Lung (tissue), 12 donors: ENCODE measurements around the gene RALGAPA2. TPM values are rescaled to one million over a fixed set of nuclear protein-coding genes. Genes with fewer than 3 reads are reported as not detected.

Source experiments
- ATAC-seq: fragments of 200-7000 bp; cut with Tn5 transposase; one replicate; pipeline ENCODE4 v1.9.1; 2020; ENCODE audit warnings: moderate number of reproducible peaks; ENCODE audit not compliant: insufficient read depth, low FRiP score
- DNase-seq, 3 donors: peaks; one replicate each; pipeline ENCODE4 v3.0.0-alpha.2; 2013 to 2017
- H3K27ac ChIP-seq, 2 donors: one replicate each; pipeline ENCODE4 v1.5.1; 2013; ENCODE audit warnings: mild to moderate bottlenecking in 2 of 2, moderate library complexity in 2 of 2, control low read depth in 1 of 2, inconsistent platforms in 1 of 2, low read depth in 1 of 2, low read length in 1 of 2
- H3K27me3 ChIP-seq, 3 donors: one replicate each; pipeline ENCODE4 v1.5.1; 2013; ENCODE audit warnings: low read length in 2 of 3; ENCODE audit not compliant: control insufficient read depth in 3 of 3, insufficient read depth in 3 of 3
- H3K36me3 ChIP-seq, 4 donors: one replicate each; pipeline ENCODE4 v1.5.1; 2013; ENCODE audit warnings: low read length in 4 of 4, mild to moderate bottlenecking in 1 of 4, moderate library complexity in 1 of 4; ENCODE audit not compliant: control insufficient read depth in 4 of 4, insufficient read depth in 4 of 4
- H3K4me1 ChIP-seq, 5 donors: one replicate each; pipeline ENCODE4 v1.5.1; 2013; ENCODE audit warnings: low read length in 5 of 5, mild to moderate bottlenecking in 2 of 5, moderate library complexity in 1 of 5; ENCODE audit not compliant: control insufficient read depth in 5 of 5, insufficient read depth in 5 of 5
- H3K4me3 ChIP-seq: one replicate; pipeline ENCODE4 v1.5.1; 2013; ENCODE audit warnings: mild to moderate bottlenecking, control low read depth, moderate library complexity
- H3K9ac ChIP-seq, 2 donors: one replicate each; pipeline ENCODE4 v1.5.1; 2013; ENCODE audit warnings: low read length in 2 of 2, control low read depth in 1 of 2; ENCODE audit not compliant: insufficient read depth in 1 of 2
- H3K9me3 ChIP-seq, 4 donors: one replicate each; pipeline ENCODE4 v1.5.1; 2013; ENCODE audit warnings: low read length in 3 of 4, mild to moderate bottlenecking in 1 of 4, moderate library complexity in 1 of 4; ENCODE audit not compliant: control insufficient read depth in 4 of 4, insufficient read depth in 3 of 4
- CTCF ChIP-seq: IDR thresholded peaks from 2 replicates; pipeline ENCODE4 v1.5.1; 2012; ENCODE audit warnings: mild to moderate bottlenecking; ENCODE audit errors: control extremely low read depth, extremely low read depth
- WGBS, 2 donors: extraction: QIAGEN DNeasy Blood & Tissue Kit; methylation state at CpG; one replicate each; pipeline ENCODE4 v1.1.7; 2013; 5-methylcytosine and 5-hydroxymethylcytosine counted together
- polyA plus RNA-seq, 2 donors: library from polyadenylated mRNA; stranded (reverse); fragments of 200-250 nt; gene quantifications; one replicate each; pipeline ENCODE4 v1.2.1, GENCODE V29; 2013
- total RNA-seq, 2 donors: library from RNA; depleted of rRNA in 1 of 2; stranded (reverse); fragments of >200 nt in 1 of 2; gene quantifications; one replicate each; pipeline ENCODE4 v1.2.1, GENCODE V29; 2014 to 2021
- donor health status: control.
- donor health status: control.
- donor health status: Bipolar disorder and iron deficiency.
- donor health status: healthy.
- donor health status: DM: yes; HTN: yes; CAD: no.

The RALGAPA2 gene
- total and polyA plus RNA-seq, 4 donors, result 12.1 to 83.4 (median 55.6) TPM

DNA sequence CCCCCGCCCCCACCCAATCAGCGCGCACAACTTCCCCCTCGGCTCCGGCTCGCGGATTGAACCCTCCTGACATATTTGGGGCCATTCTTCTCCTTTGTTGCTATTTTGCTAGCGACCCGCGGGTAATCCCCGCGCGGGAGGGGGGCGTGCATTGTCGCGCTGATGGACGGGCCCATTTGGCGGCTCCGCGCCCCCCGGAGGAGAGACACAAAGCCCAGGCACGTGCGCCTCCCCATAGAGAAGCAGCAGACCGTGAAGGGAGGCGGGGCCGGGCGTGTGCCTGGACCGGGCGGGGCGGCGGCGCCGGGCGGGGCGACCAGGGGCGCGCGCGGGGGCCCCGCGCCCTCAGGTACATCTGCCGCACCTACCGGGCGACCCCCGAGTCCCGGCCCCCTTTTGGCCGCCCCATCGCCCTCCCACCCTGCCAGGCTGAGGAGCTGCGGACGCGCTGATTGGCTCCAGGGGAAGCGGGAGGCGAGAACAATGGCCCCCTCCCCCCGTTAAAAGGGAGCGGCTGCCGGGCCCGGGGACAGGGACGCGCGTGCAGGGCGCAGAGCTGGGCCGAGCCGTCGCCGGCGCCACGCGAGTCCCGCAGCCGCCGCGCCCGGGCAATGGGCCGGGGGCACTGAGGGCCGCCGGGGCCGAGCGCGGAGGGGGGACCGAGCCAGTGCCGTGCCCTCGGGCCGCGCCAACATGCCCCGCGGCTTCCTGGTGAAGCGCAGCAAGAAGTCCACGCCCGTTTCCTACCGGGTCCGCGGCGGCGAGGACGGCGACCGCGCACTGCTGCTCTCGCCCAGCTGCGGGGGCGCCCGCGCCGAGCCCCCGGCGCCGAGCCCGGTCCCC, 344.6 kb downstream of the RALGAPA2 start, which contains the start of gene INSM1:
Gene INSM1, plus strand, starts transcription at position 530 of the 843 bp plus-strand sequence. Its CDS starts 164 bp downstream, at position 694.
- Histone ChIP-seq H3K4me3 (peak within 1 kb of the TSS; percentile 20), H3K27me3 (peaks cover 53 to 80% (median 67%) of the 10 kb centered on the region in 3 donors), H3K9me3 (peaks cover 0 to 8% (median 0%) of the 10 kb centered on the region in 4 donors), H3K9ac (no peak within 1 kb of the TSS), H3K27ac (no peak within 1 kb of the TSS), H3K36me3 (no peaks in the 10 kb centered on the region), H3K4me1 (peaks cover 0 to 28% (median 3%) of the 10 kb centered on the region in 5 donors)
- DNase-seq (peak in 1 of 3 donors; percentile 2), ATAC-seq (no peak)
- WGBS, 2 donors, result 0 to 2% methylated on average over 45 to 108 of the region's 108 CpGs
- no peak for TF ChIP-seq CTCF

DNA sequence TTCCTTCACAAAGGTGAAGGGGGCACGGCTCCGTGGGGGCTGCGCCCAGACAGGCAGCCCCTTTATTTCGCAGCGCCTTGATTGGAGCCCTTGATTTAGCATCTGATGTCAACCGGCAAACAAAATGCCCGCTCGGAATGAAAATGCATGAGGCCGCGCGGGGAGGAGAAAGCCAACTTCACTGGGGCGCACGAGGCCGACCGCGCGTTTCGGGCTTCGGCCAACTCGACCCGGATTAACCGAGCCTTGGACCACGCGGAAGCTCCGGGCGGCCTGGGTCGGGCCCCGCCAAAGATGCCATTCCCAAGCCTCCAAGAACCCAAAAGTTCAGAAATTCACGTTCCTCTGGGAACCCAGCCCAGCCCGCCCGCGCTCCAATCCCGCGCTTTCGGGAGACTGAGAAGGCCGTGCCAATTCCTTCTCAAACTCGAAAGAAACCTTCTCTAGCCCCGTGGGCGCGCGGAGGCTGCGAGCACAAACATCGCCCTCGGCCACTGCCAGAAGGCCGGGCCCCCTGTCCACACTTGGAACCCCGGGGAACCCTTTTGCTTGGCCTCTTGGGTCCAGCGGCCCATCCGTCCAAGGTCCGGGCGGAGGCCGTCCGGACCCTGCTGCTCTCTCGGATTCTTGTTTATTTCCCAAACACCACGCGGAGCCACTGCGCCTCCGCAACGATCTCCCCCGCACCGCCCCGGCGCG, 345.4 kb downstream of the RALGAPA2 start:
- DNase-seq (peak in 1 of 3 donors; percentile 38), ATAC-seq (no peak)
- no peaks in the 10 kb centered on the region for H3K36me3 ChIP-seq
- peaks cover 0 to 8% (median 0%) of the 10 kb centered on the region in 4 donors for H3K9me3 ChIP-seq
- no peak for TF ChIP-seq CTCF
- no peak overlapping the region for H3K9ac ChIP-seq
- peaks cover 0 to 28% (median 3%) of the 10 kb centered on the region in 5 donors for H3K4me1 ChIP-seq
- H3K27me3 ChIP-seq, result peaks cover 53 to 80% (median 65%) of the 10 kb centered on the region in 3 donors
- no peak overlapping the region for H3K4me3 ChIP-seq
- no peak overlapping the region for H3K27ac ChIP-seq
- 2 to 3% methylated on average over 55 to 63 of the region's 63 CpGs for WGBS, 2 donors

DNA sequence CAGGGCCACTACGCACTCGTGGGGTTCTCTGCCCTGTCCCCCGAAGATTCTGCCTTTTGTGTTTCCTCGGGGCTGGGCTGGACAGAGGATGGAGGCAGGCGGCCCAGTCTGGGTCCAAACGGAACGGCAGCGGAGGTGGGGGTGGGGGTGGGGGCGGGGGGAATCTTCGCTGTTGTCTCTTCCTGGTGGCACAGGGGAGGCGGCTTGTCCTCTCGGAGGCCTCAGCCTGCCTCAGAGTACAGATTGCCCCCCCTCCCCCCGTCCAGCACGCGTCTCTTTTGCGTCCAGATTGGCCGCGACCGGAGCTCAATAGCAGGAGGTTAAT, 345.9 kb downstream of the RALGAPA2 start:
- Histone ChIP-seq H3K4me1 (peaks cover 0 to 28% (median 3%) of the 10 kb centered on the region in 5 donors), H3K9me3 (peaks cover 0 to 8% (median 0%) of the 10 kb centered on the region in 4 donors), H3K27me3 (peaks cover 53 to 80% (median 65%) of the 10 kb centered on the region in 3 donors), H3K9ac (no peak overlapping the region), H3K27ac (no peak overlapping the region), H3K4me3 (no peak overlapping the region), H3K36me3 (no peaks in the 10 kb centered on the region)
- WGBS, 2 donors, result 3 to 7% methylated on average over 18 to 19 of the region's 19 CpGs
- DNase-seq (no peak), ATAC-seq (no peak)
- no peak for TF ChIP-seq CTCF
